SU-DHL-6 (cell line): ENCODE results near the gene GJC3.

Source experiments
- CTCF ChIP-seq: fragments of 200-600 bp; sonication (generic); IDR thresholded peaks from one replicate; pipeline ENCODE4 v1.5.1; 2017; ENCODE audit warnings: antibody characterized with exemption, mild to moderate bottlenecking, low read length, moderate library complexity; ENCODE audit not compliant: insufficient read depth, poor library complexity, severe bottlenecking
- EZH2phosphoT487 ChIP-seq: fragments of 200-600 bp; sonication (generic), shearing (Covaris generic); conservative IDR thresholded peaks from 2 replicates; pipeline ENCODE4 v1.6.1; 2018; ENCODE audit warnings: mild to moderate bottlenecking, antibody characterized with exemption, low read length, moderate library complexity, mixed read lengths

- TF ChIP-seq CTCF (no peak), EZH2phosphoT487 (no peak)
Observed at GRCh38 chr7:99971242-99971641, 41.8 kb upstream of the GJC3 start.
